A549 (cell line): Measurements from ENCODE around the gene CCNQ. TPM values are rescaled to one million over a fixed set of nuclear protein-coding genes. Genes with fewer than 3 reads are reported as not detected.

Source experiments
- ATAC-seq, 2 experiments: fragments of 200-7000 bp in 1 of 2; fragments of >200 bp in 1 of 2; cut with Nextera tagmentation in 1 of 2; cut with Tn5 transposase in 1 of 2; 3 replicates each; pipeline versions ENCODE4 v1.8.0 to v1.9.1; 2018 to 2020; ENCODE audit warnings: mild to moderate bottlenecking in 1 of 2, moderate library complexity in 1 of 2
- CTCF ChIA-PET: fragments of 300-600 bp; sonication (Branson Sonifier 250); formaldehyde crosslinking; extraction: SDS; loops from one replicate; lab custom pipeline; 2021; ENCODE audit warnings: antibody characterized with exemption, inconsistent platforms; lab: Yijun Ruan, JAX
- POLR2A ChIA-PET: fragments of 350-600 bp; formaldehyde crosslinking; extraction: SDS; loops from one replicate; lab custom pipeline; 2021; ENCODE audit warnings: antibody characterized with exemption, inconsistent platforms; lab: Yijun Ruan, JAX
- DNase-seq, 2 experiments: peaks; one replicate each; pipeline versions ENCODE4 v3.0.0 to v3.0.0-alpha.2; 2011 to 2016; ENCODE audit warnings: low read depth in 1 of 2, low spot score in 1 of 2
- FAIRE-seq: peaks from 2 replicates; lab custom pipeline; 2011; peaks lifted over from hg19 to GRCh38; lab: Jason Lieb, UNC
- H3K27ac ChIP-seq, 2 experiments: fragments of >200 bp; sonication (Bioruptor Twin); formaldehyde crosslinking; 3 replicates each; pipeline ENCODE4 v1.5.1; 2016 to 2017
- H3K4me1 ChIP-seq: fragments of >200 bp; sonication (Bioruptor Twin); formaldehyde crosslinking; 3 replicates; pipeline ENCODE4 v1.6.1; 2016
- H3K4me2 ChIP-seq: fragments of >200 bp; sonication (Bioruptor Twin); formaldehyde crosslinking; 3 replicates; pipeline ENCODE4 v1.6.1; 2016
- H3K4me3 ChIP-seq: fragments of >200 bp; sonication (Bioruptor Twin); formaldehyde crosslinking; 3 replicates; pipeline ENCODE4 v1.5.1; 2016
- H3K9me3 ChIP-seq: fragments of >200 bp; sonication (Bioruptor Twin); formaldehyde crosslinking; 3 replicates; pipeline ENCODE4 v1.6.1; 2016
- ATOH8 ChIP-seq: fragments of 250-450 bp; sonication (Bioruptor Pico); IDR thresholded peaks from 2 replicates; pipeline ENCODE4 v1.5.0; 2020; ENCODE audit warnings: low read depth, mild to moderate bottlenecking, moderate library complexity
- CEBPB ChIP-seq, 2 experiments: fragments of >200 bp in 1 of 2; sonication (Bioruptor Twin) in 1 of 2; formaldehyde crosslinking in 1 of 2; IDR thresholded peaks; 2 replicates each; pipeline ENCODE4 v1.6.1; 2012 to 2016
- CHD4 ChIP-seq: fragments of 200-600 bp; sonication (generic); IDR thresholded peaks from 2 replicates; pipeline ENCODE4 v1.6.1; 2016; ENCODE audit warnings: antibody characterized with exemption, mild to moderate bottlenecking, borderline replicate concordance
- E2F6 ChIP-seq: IDR thresholded peaks from 2 replicates; pipeline ENCODE4 v1.6.1; 2012; ENCODE audit warnings: low read depth, borderline replicate concordance
- EHMT2 ChIP-seq: fragments of 200-600 bp; sonication (generic); IDR thresholded peaks from 2 replicates; pipeline ENCODE4 v1.6.1; 2016; ENCODE audit warnings: antibody characterized with exemption, low read depth, mild to moderate bottlenecking, moderate library complexity
- EP300 ChIP-seq, 2 experiments: fragments of >200 bp; sonication (Bioruptor Twin); formaldehyde crosslinking; IDR thresholded peaks; 2 replicates in 1 of 2; 3 replicates in 1 of 2; pipeline ENCODE4 v1.6.1; 2016 to 2017
- ESRRA ChIP-seq: fragments of 150-350 bp; IDR thresholded peaks from 2 replicates; pipeline ENCODE4 v1.6.1; 2014; ENCODE audit warnings: mild to moderate bottlenecking, low read length, borderline replicate concordance
- FOSB ChIP-seq: fragments of 250-450 bp; sonication (Bioruptor Pico); IDR thresholded peaks from 2 replicates; pipeline ENCODE4 v1.5.0; 2020; ENCODE audit warnings: mild to moderate bottlenecking, moderate library complexity
- FOSL2 ChIP-seq, 2 experiments: fragments of 450-650 bp in 1 of 2; fragments of >200 bp in 1 of 2; sonication (Bioruptor Twin) in 1 of 2; formaldehyde crosslinking; IDR thresholded peaks; 2 replicates each; pipeline versions ENCODE4 v1.5.0 to v1.6.1; 2016 to 2020; ENCODE audit warnings: mild to moderate bottlenecking in 1 of 2, moderate library complexity in 1 of 2
- FOXS1 ChIP-seq: fragments of 250-450 bp; sonication (Bioruptor Pico); IDR thresholded peaks from 2 replicates; pipeline ENCODE4 v1.5.0; 2020; ENCODE audit warnings: mild to moderate bottlenecking, moderate library complexity
- HDAC2 ChIP-seq: fragments of 200-600 bp; sonication (generic); IDR thresholded peaks from 2 replicates; pipeline ENCODE4 v1.6.1; 2016
- HMGXB4 ChIP-seq: fragments of 250-450 bp; sonication (Bioruptor Pico); IDR thresholded peaks from 2 replicates; pipeline ENCODE4 v1.5.0; 2021; ENCODE audit warnings: mild to moderate bottlenecking, moderate library complexity, borderline replicate concordance
- HOXB13 ChIP-seq: fragments of 250-450 bp; sonication (Bioruptor Pico); IDR thresholded peaks from 2 replicates; pipeline ENCODE4 v1.5.0; 2020; ENCODE audit warnings: low read depth, mild to moderate bottlenecking, moderate library complexity
- HOXB5 ChIP-seq: fragments of 250-450 bp; sonication (Bioruptor Pico); IDR thresholded peaks from 2 replicates; pipeline ENCODE4 v1.5.0; 2020; ENCODE audit warnings: mild to moderate bottlenecking, moderate library complexity
- JUN ChIP-seq, 2 experiments: fragments of >200 bp; sonication (Bioruptor Twin); formaldehyde crosslinking; IDR thresholded peaks; 2 replicates in 1 of 2; 3 replicates in 1 of 2; pipeline ENCODE4 v1.6.1; 2016 to 2017
- KDM5A ChIP-seq: fragments of 200-600 bp; sonication (generic); IDR thresholded peaks from 2 replicates; pipeline ENCODE4 v1.6.1; 2016; ENCODE audit warnings: antibody characterized with exemption, mild to moderate bottlenecking
- MAFK ChIP-seq: fragments of 450-650 bp; IDR thresholded peaks from 2 replicates; pipeline ENCODE4 v1.6.1; 2014; ENCODE audit not compliant: partially characterized antibody
- MAX ChIP-seq: IDR thresholded peaks from 2 replicates; pipeline ENCODE4 v1.6.1; 2012
- MAZ ChIP-seq: fragments of 150-350 bp; IDR thresholded peaks from 2 replicates; pipeline ENCODE4 v1.6.1; 2014; ENCODE audit warnings: antibody characterized with exemption, low read depth, low read length, borderline replicate concordance
- PHF8 ChIP-seq: fragments of 200-600 bp; sonication (generic); IDR thresholded peaks from 2 replicates; pipeline ENCODE4 v1.6.1; 2016; ENCODE audit warnings: low read depth, mild to moderate bottlenecking, antibody characterized with exemption, moderate library complexity, borderline replicate concordance
- POLR2A ChIP-seq: IDR thresholded peaks from 2 replicates; pipeline ENCODE4 v1.6.1; 2012; ENCODE audit warnings: mild to moderate bottlenecking, low read length
- RAD21 ChIP-seq, 2 experiments: fragments of >200 bp in 1 of 2; sonication (Bioruptor Twin) in 1 of 2; formaldehyde crosslinking in 1 of 2; IDR thresholded peaks in 1 of 2; conservative IDR thresholded peaks in 1 of 2; 2 replicates in 1 of 2; 3 replicates in 1 of 2; pipeline ENCODE4 v1.6.1; 2012 to 2018; ENCODE audit warnings: inconsistent platforms in 1 of 2
- RFX5 ChIP-seq: fragments of 450-650 bp; IDR thresholded peaks from 2 replicates; pipeline ENCODE4 v1.7.1; 2014; ENCODE audit warnings: antibody characterized with exemption, mild to moderate bottlenecking, moderate library complexity
- SREBF2 ChIP-seq: fragments of 450-650 bp; IDR thresholded peaks from 2 replicates; pipeline ENCODE4 v1.6.1; 2014; ENCODE audit warnings: mild to moderate bottlenecking, moderate library complexity
- TP53 ChIP-seq: fragments of 250-450 bp; sonication (Bioruptor Pico); IDR thresholded peaks from 2 replicates; pipeline ENCODE4 v1.5.0; 2021; ENCODE audit warnings: mild to moderate bottlenecking, moderate library complexity
- ZC3H11A ChIP-seq: fragments of 450-650 bp; IDR thresholded peaks from 2 replicates; pipeline ENCODE4 v1.6.1; 2014; ENCODE audit warnings: antibody characterized with exemption, mild to moderate bottlenecking
- ZFP36 ChIP-seq: fragments of 450-650 bp; IDR thresholded peaks from 2 replicates; pipeline ENCODE4 v1.6.1; 2014; ENCODE audit warnings: borderline replicate concordance; ENCODE audit not compliant: partially characterized antibody
- ZNF302 ChIP-seq: fragments of 250-450 bp; sonication (Bioruptor Pico); IDR thresholded peaks from 2 replicates; pipeline ENCODE4 v1.9.0; 2021; ENCODE audit warnings: inconsistent platforms, mild to moderate bottlenecking, moderate library complexity
- ZSCAN20 ChIP-seq: fragments of 250-450 bp; sonication (Bioruptor Pico); IDR thresholded peaks from 2 replicates; pipeline ENCODE4 v1.8.0; 2022; ENCODE audit warnings: mild to moderate bottlenecking, moderate library complexity
- WGBS: methylation state at CpG from one replicate; pipeline ENCODE4 v1.1.6; 2017; ENCODE audit errors: missing lambda C conversion rate; 5-methylcytosine and 5-hydroxymethylcytosine counted together
- polyA plus RNA-seq, 4 experiments: library from polyadenylated mRNA; depleted of rRNA in 3 of 4; stranded (reverse); fragments of >200 nt; fragmentation: RNase III in 1 of 4; extraction: RNeasy Plus Mini Kit Qiagen cat#74134 plus additional on column Dnase treatment in 1 of 4; gene quantifications; 2 replicates in 3 of 4; 3 replicates in 1 of 4; pipeline ENCODE4 v1.2.3, GENCODE V29; 2011 to 2017

Gene CCNQ
- polyA plus RNA-seq, 2 of the 4 experiments (the other 2 are of a cell fraction): 25.6 to 32.0 TPM

- TF ChIP-seq MAZ: no peak
- TF ChIP-seq RFX5: no peak
- TF ChIP-seq HDAC2: no peak
- TF ChIP-seq SREBF2: no peak
Observed at GRCh38 chrX:153578889-153579288, 20.1 kb downstream of the CCNQ start (continued).

- WGBS: 85% methylated on average over 12 of the region's 18 CpGs
- DNase-seq: no peak
- TF ChIP-seq ZC3H11A: no peak
- TF ChIP-seq EHMT2: no peak
- no peak for TF ChIP-seq FOXS1
- no peak for TF ChIP-seq E2F6
- no peak for TF ChIP-seq KDM5A
- TF ChIP-seq EP300 (IDR thresholded peaks at IDR 0.05): no peak
- TF ChIP-seq TP53 (CRISPR knock-in tag): no peak
- TF ChIP-seq POLR2A: no peak
- no peak for TF ChIP-seq MAFK
- TF ChIP-seq RAD21 (conservative IDR thresholded peaks at IDR 0.05 in 1 of 2, IDR thresholded peaks at IDR 0.05 in 1 of 2): no peak
- TF ChIP-seq CHD4: no peak
- TF ChIP-seq ATOH8: no peak
- ChIA-PET CTCF (interaction anchor here (1.3 to 2.4 kb wide), 6 partner anchors 10 to 84 kb away, joined by 3 to 10 read pairs (median 6); no protein-coding TSS in a partner anchor), POLR2A (no interaction called here)
- ATAC-seq: peak in 1 of 2 experiments; percentile 38; a peak in 2 of 6 replicates
- H3K27ac ChIP-seq: no peak overlapping the region
- no peaks in the 10 kb centered on the region for H3K9me3 ChIP-seq
- no peak overlapping the region for H3K4me3 ChIP-seq
- no peak overlapping the region for H3K4me2 ChIP-seq
- FAIRE-seq: no peak
- no peaks in the 10 kb centered on the region for H3K4me1 ChIP-seq
Observed at GRCh38 chrX:153578200-153578835, 20.6 kb downstream of the CCNQ start.

GRCh38 chrX:153576961-153577360 lies 22.0 kb downstream of the CCNQ start:
- H3K4me3 ChIP-seq: no peak overlapping the region
- ATAC-seq (no peak), DNase-seq (no peak), FAIRE-seq (no peak)
- POLR2A ChIA-PET: no interaction called here
- no peaks in the 10 kb centered on the region for H3K4me1 ChIP-seq
- WGBS: 70% methylated on average over 4 of the region's 6 CpGs
- H3K4me2 ChIP-seq: no peak overlapping the region
- no peak overlapping the region for H3K27ac ChIP-seq
- no peak for TF ChIP-seq ZC3H11A
- TF ChIP-seq EHMT2: no peak
- no peak for TF ChIP-seq POLR2A
- H3K9me3 ChIP-seq: no peaks in the 10 kb centered on the region
- CTCF ChIA-PET: interaction anchor here (1.1 to 2.3 kb wide), 4 partner anchors 23 to 73 kb away, joined by 3 to 8 read pairs (median 3); no protein-coding TSS in a partner anchor

- Histone ChIP-seq H3K4me2 (no peak overlapping the region), H3K4me3 (no peak overlapping the region), H3K4me1 (no peaks in the 10 kb centered on the region), H3K9me3 (no peaks in the 10 kb centered on the region), H3K27ac (no peak overlapping the region)
- FAIRE-seq (no peak), ATAC-seq (no peak), DNase-seq (no peak)
- POLR2A ChIA-PET: no interaction called here
- WGBS: 71% methylated on average over 5 of the region's 10 CpGs
- CTCF ChIA-PET: interaction anchor here (1.1 kb wide), 1 partner anchor 29 kb away, joined by 3 read pairs; no protein-coding TSS in a partner anchor
- TF ChIP-seq ZFP36 (no peak), FOSL2 (IDR thresholded peaks at IDR 0.05) (no peak), FOSL2 (CRISPR knock-in tag; IDR thresholded peaks at IDR 0.05) (no peak), ESRRA (no peak), KDM5A (no peak), CEBPB (IDR thresholded peaks at IDR 0.05) (no peak), JUN (IDR thresholded peaks at IDR 0.05) (no peak), MAX (no peak), HMGXB4 (no peak), HOXB13 (CRISPR knock-in tag) (no peak), ZSCAN20 (CRISPR knock-in tag) (no peak), ZNF302 (CRISPR knock-in tag) (no peak), ZC3H11A (no peak), POLR2A (no peak), FOSB (CRISPR knock-in tag) (no peak), PHF8 (no peak), HOXB5 (CRISPR knock-in tag) (no peak)
Observed at GRCh38 chrX:153576239-153576870, 22.6 kb downstream of the CCNQ start.
